ENCODE measurements around the gene CBY3.
"Not testable (repeated sequence)": the region's sequence is repeated elsewhere in the genome, so short reads cannot be mapped to it uniquely, and the experiment has no call there.

CBY3 gene

GRCh38 chr5:179641745-179642144 lies 39.1 kb downstream of the CBY3 start:
- in situ Hi-C loops (cut with HindIII; ENCODE audit: low sequenced_read_pairs); H3K4me3 ChIP-seq (ENCODE audit: low read depth, low read length); DNase-seq (ENCODE audit: low read depth): not testable (repeated sequence)

- DNase-seq (ENCODE audit: low read depth); in situ Hi-C loops (cut with HindIII; ENCODE audit: low sequenced_read_pairs); H3K4me3 ChIP-seq (ENCODE audit: low read depth, low read length): not testable (repeated sequence)
These were observed 41.5 kb downstream of the CBY3 start for GRCh38 chr5:179639296-179639695.

GRCh38 chr5:179634370-179635172 lies 46.3 kb downstream of the CBY3 start:
- DNase-seq (ENCODE audit: low read depth); H3K4me3 ChIP-seq (ENCODE audit: low read depth, low read length); in situ Hi-C loops (cut with HindIII; ENCODE audit: low sequenced_read_pairs): not testable (repeated sequence)

GRCh38 chr5:179633501-179634369 lies 47.1 kb downstream of the CBY3 start:
- DNase-seq (ENCODE audit: low read depth); in situ Hi-C loops (cut with HindIII; ENCODE audit: low sequenced_read_pairs): not testable (repeated sequence)
- H3K4me3 ChIP-seq (ENCODE audit: low read depth, low read length), result peak overlapping the region; percentile 24

All from astrocyte of the cerebellum (primary cell).